Fibroblast of skin of scalp (primary cell): ENCODE data around the gene CALY.
A peak's percentile ranks its signal among the peaks of the same experiment; 100 is the strongest.
"Not testable (repeated sequence)": the region's sequence is repeated elsewhere in the genome, so short reads cannot be mapped to it uniquely, and the experiment has no call there.

ENCODE experiments used
- DNase-seq: peaks from one replicate; pipeline ENCODE4 v3.0.0-alpha.2; 2013

Gene CALY

GRCh38 chr10:133328358-133329343 lies 8.0 kb downstream of the CALY start:
- no peak for DNase-seq

- DNase-seq = no peak
These were observed 8.9 kb downstream of the CALY start for GRCh38 chr10:133327651-133328357.

GRCh38 chr10:133326745-133327650 lies 9.7 kb downstream of the CALY start:
- DNase-seq = no peak

GRCh38 chr10:133326223-133326551 lies 10.5 kb downstream of the CALY start:
- no peak for DNase-seq

GRCh38 chr10:133325440-133326222 lies 11.1 kb downstream of the CALY start:
- no peak for DNase-seq

- DNase-seq = no peak
These were observed 11.8 kb downstream of the CALY start for GRCh38 chr10:133324857-133325260.

GRCh38 chr10:133324198-133324792 lies 12.4 kb downstream of the CALY start:
- peak; percentile 34 for DNase-seq

GRCh38 chr10:133322064-133322709 lies 14.5 kb downstream of the CALY start:
- not testable (repeated sequence) for DNase-seq

- not testable (repeated sequence) for DNase-seq
These were observed 15.8 kb downstream of the CALY start for GRCh38 chr10:133320852-133321422.

GRCh38 chr10:133318494-133319127 lies 18.1 kb downstream of the CALY start:
- DNase-seq = peak; percentile 50

GRCh38 chr10:133316732-133317131 lies 20.0 kb downstream of the CALY start:
- no peak for DNase-seq

GRCh38 chr10:133316266-133316665 lies 20.4 kb downstream of the CALY start:
- DNase-seq = no peak

GRCh38 chr10:133315847-133316246 lies 20.8 kb downstream of the CALY start:
- DNase-seq = no peak

- no peak for DNase-seq
These were observed 21.8 kb downstream of the CALY start for GRCh38 chr10:133314911-133315310.

- DNase-seq = no peak
These were observed 23.5 kb downstream of the CALY start for GRCh38 chr10:133313192-133313591.

- DNase-seq = no peak
These were observed 23.9 kb downstream of the CALY start for GRCh38 chr10:133312769-133313145.

- DNase-seq = no peak
These were observed 24.5 kb downstream of the CALY start for GRCh38 chr10:133312016-133312768.

GRCh38 chr10:133311570-133311969 lies 25.1 kb downstream of the CALY start:
- no peak for DNase-seq

GRCh38 chr10:133310789-133311188 lies 25.9 kb downstream of the CALY start:
- no peak for DNase-seq
